Epidermal melanocyte (primary cell): Measurements from ENCODE around the gene NCOA5.

Source experiments
- DNase-seq: peaks from one replicate; pipeline ENCODE4 v3.0.0; 2011; ENCODE audit warnings: low spot score; ENCODE audit not compliant: insufficient read length

The NCOA5 gene

DNA sequence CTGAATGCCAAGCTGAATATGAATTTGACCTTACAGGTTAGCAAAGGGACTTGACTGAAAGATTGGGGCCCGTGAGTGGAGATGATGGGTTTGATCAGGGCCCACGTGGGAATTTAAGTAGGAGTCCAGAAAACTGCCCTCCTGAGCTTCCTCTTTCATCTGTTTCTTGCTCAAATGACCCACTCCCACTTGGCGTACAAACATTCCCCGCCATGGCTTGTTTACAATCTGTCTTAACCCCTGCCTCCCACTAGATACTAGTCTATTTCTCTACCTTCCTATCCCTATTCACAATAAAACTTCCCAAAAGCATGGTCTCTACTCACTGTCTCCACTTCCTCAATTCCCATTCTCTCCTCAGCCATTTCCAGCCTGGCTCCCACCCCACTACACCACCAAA lies 71.7 kb downstream of the NCOA5 start:
- DNase-seq, result no peak

DNA sequence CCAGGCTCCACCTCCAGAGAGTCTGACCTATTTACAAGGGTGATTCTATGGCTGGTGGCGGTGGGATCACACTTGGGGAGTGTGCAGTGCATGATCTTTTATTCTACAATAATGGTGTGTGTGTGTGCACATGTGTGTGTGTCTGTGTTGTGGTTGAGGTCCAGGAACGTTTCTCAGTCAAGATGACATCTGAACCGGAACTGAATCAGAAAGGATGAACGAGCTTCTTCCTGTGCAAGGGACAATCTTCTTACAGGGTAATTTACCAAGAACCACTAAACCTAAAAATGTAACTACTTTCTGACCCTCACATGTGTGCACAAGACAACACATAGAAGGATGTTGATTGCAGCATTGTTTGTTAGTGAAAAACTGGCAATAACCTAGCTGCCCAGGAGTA lies 72.5 kb downstream of the NCOA5 start:
- DNase-seq, result no peak

DNA sequence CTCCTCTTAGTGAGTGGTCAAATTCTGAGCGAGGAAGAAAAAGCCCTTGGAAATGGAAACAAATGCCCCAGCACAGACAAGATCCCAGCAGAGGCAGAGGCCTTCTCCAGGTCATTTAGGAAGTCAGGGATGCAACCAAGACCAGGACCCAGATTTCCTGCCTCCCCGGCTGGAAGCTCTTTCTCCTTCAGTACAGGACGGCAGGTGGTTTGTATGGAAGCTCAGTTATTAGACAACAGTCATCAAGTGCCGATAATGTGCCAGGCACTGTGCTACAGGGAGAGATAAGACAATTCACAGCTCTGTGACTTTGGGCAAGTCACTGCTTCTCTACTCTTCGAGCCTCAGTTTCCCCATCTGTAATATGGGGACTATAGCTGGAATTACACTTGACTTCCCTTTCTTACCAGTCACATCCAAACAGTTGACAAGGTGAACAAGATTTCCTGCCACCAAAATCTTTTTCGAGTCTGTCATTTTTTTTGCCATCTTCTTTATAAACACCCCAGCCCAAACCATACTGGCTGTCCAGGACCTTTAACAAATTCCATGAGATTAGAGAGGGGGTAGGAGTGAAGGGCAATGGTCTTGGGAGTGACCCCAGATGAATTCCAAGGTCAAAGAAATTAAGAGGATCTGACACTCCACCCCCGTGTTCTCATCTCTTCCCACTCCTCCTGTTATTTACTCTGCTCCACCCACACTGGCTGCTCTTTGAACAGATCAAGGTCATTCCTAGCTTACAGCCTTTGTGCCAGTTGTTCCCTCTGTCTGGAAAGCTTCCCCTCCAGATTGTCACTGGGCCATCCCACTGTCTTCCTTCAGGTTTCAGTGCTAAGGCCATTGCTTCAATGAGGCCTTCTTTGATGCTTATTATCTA lies 75.0 kb downstream of the NCOA5 start:
- DNase-seq, result no peak

DNA sequence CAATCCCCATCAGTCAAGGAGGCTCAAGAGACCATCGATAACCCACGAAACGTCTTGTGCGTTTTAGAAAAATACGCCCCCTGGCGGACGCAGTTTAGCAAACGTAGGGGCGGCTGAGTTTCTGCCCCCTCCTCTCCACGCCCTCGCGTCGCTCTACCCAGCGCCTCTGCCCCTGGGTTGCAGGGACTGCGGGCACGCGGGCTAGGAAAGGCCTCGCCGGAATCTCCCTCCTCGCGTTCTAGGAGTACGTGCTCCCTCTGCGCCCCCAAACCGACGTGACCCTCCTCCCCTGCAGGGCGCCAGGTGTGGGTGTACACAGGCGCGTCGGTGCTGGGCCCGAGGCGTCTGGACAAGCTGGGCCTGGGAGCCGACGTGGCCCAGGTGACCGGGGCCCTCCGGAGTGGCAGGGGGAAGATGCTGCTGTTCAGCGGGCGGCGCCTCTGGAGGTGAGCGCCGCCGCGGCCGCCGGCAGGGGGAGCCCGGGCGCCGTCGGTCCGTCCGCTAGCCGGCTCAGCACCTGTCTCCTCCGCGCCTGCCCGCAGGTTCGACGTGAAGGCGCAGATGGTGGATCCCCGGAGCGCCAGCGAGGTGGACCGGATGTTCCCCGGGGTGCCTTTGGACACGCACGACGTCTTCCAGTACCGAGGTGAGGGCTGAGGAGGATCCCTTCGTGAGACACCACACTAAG lies 75.8 kb downstream of the NCOA5 start:
- no peak for DNase-seq

DNA sequence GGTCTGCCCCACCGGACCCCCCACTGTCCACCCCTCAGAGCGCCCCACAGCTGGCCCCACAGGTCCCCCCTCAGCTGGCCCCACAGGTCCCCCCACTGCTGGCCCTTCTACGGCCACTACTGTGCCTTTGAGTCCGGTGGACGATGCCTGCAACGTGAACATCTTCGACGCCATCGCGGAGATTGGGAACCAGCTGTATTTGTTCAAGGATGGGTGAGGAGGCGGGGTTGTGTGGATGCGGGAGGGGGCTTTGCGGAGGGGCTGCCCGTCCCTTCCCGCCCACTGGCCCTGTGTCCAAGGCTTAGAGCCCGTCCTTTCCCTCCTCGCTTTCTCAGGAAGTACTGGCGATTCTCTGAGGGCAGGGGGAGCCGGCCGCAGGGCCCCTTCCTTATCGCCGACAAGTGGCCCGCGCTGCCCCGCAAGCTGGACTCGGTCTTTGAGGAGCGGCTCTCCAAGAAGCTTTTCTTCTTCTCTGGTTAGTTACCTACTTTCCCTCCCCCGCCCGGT lies 76.4 kb downstream of the NCOA5 start:
- no peak for DNase-seq

DNA sequence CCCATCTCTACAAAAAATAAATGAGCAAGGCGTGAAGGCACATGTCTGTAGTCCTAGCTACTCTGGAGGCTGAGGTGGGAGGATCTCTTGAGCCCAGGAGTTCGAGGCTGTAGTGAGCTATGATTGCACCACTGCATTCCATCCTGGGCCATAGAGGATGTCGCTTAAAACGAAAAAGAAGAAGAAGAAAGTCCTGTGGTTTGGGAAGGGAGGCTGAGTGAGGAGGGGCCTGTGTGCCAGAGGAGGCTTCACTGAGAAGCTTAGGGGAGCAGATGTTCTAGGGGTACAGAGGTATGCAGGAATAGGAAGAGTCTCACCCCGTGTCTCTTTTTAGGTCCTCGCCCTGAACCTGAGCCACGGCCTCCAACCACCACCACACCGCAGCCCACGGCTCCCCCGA lies 76.8 kb downstream of the NCOA5 start:
- DNase-seq, result no peak

DNA sequence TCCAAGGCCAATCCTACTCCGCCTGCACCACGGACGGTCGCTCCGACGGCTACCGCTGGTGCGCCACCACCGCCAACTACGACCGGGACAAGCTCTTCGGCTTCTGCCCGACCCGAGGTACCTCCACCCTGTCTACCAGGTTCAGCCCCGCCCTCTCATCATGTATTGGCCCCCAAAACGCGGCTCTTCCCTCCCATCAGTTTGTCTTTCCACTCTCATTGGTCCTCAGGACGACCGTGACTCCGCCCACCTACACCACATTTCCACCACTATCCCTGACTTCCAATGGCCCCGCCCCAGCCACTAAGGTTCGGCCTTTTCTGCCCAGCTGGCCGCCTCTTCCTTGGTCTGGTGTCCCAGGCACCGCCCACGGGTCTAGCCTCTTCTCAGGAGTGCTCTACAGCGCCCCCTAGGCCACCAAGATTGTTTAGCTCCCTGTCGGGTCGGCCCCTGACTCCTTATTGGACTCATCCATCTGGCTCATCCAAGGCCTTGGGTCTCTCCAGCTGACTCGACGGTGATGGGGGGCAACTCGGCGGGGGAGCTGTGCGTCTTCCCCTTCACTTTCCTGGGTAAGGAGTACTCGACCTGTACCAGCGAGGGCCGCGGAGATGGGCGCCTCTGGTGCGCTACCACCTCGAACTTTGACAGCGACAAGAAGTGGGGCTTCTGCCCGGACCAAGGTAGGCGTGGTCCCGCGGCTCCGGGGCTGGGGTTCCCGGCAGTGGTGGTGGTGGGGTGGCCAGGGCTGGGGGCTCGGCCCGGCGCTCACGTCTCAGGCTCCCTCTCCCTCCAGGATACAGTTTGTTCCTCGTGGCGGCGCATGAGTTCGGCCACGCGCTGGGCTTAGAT lies 77.9 kb downstream of the NCOA5 start:
- DNase-seq, result no peak
